ENCODE measurements around the gene ANAPC13. TPM values are rescaled to one million over a fixed set of nuclear protein-coding genes. Genes with fewer than 3 reads are reported as not detected.

The ANAPC13 gene
- total and polyA plus RNA-seq, 12 donors = 25.7 to 119 (median 81.2) TPM

- 4 to 13% methylated on average over 1 of the region's 1 CpG for WGBS, 2 donors
- intact Hi-C loops (cut with DNase I) = loop anchor here in 3 of 10 donors (2.0 to 5.0 kb wide), 3 partner anchors 38 to 63 kb away; no protein-coding TSS in a partner anchor
- Histone ChIP-seq H3K4me3 (no peak overlapping the region), H3K36me3 (no peaks in the 10 kb centered on the region), H3K27me3 (no peaks in the 10 kb centered on the region), H3K9me3 (peaks cover 0 to 12% (median 0%) of the 10 kb centered on the region in 11 donors), H3K27ac (peak overlapping the region in 2 of 10 donors; percentile 42 to 61), H3K4me1 (peaks cover 6 to 31% (median 26%) of the 10 kb centered on the region in 9 donors)
- DNase-seq (peak in 1 of 2 donors; percentile 75), ATAC-seq (peak; percentile 60 to 90 (median 82))
- TF ChIP-seq CTCF (IDR thresholded peaks at IDR 0.05) = no peak
Measured at GRCh38 chr3:134445636-134446035, 40.1 kb downstream of the ANAPC13 start.

- intact Hi-C loops (cut with DNase I) = loop anchor here in 2 of 10 donors (5.0 kb wide), 2 partner anchors 38 to 63 kb away; no protein-coding TSS in a partner anchor
- Histone ChIP-seq H3K27me3 (no peaks in the 10 kb centered on the region), H3K4me3 (no peak overlapping the region), H3K4me1 (peaks cover 6 to 31% (median 26%) of the 10 kb centered on the region in 9 donors), H3K27ac (peak overlapping the region in 2 of 10 donors; percentile 42 to 61), H3K9me3 (peaks cover 0 to 12% (median 0%) of the 10 kb centered on the region in 11 donors), H3K36me3 (no peaks in the 10 kb centered on the region)
- DNase-seq = no peak
- no peak for TF ChIP-seq CTCF (IDR thresholded peaks at IDR 0.05)
- 87 to 95% methylated on average over 1 of the region's 1 CpG for WGBS, 2 donors
- no peak for ATAC-seq
Measured at GRCh38 chr3:134445095-134445494, 40.7 kb downstream of the ANAPC13 start.

DNA sequence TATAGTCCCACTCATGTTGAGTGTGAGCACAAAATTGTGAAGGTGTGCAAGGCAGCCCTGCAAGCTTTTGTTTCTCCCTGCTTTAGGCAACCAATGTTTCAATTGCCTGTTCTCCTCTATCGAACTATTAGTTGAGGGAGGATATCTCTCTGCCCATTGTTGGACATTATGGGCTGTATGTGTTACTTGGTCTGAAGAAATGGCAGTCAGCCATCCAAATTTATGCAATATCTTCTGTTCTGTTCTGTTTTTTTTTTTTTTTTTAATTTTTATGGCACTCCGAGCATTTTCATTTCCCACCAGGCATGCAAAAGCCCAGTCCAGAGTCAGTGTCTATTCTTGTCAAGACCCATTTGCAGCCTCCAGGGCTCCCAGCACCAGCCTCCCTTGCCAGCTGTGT lies 44.0 kb downstream of the ANAPC13 start:
- DNase-seq (no peak), ATAC-seq (no peak)
- 87 to 94% methylated on average over 2 of the region's 2 CpGs for WGBS, 2 donors

DNA sequence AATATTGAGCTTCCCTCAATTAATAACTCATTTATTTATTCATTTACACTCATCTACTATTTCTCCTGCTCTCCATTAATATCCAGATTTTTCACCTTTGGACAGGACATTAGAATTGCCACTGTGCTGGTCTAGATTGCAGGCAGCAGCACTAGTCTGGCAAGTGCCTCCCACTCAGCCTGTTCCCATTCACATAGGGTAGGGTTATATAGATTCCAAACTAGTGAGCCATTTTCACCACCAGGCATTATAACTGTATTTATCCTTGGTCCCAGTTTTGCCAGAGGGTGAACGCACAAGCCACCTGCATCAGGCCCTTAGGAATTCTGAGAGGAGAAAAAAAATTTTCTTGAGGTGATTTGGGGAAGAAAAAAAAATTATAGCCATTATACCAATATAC lies 44.5 kb downstream of the ANAPC13 start:
- TF ChIP-seq CTCF (IDR thresholded peaks at IDR 0.05) = no peak
- DNase-seq (no peak), ATAC-seq (no peak)
- Histone ChIP-seq H3K27ac (no peak overlapping the region), H3K4me1 (peaks cover 0 to 16% (median 12%) of the 10 kb centered on the region in 9 donors), H3K9me3 (peaks cover 0 to 12% (median 0%) of the 10 kb centered on the region in 11 donors), H3K27me3 (no peaks in the 10 kb centered on the region), H3K36me3 (no peaks in the 10 kb centered on the region), H3K4me3 (no peak overlapping the region)
- 96% methylated on average over 1 of the region's 1 CpG for WGBS, 2 donors
- intact Hi-C loops (cut with DNase I) = no loop called here

More for the DNA sequence above, 44.0 kb downstream of the ANAPC13 start:
- Histone ChIP-seq H3K4me1 (peaks cover 2 to 21% (median 17%) of the 10 kb centered on the region in 9 donors), H3K27me3 (no peaks in the 10 kb centered on the region), H3K4me3 (no peak overlapping the region), H3K36me3 (no peaks in the 10 kb centered on the region), H3K27ac (no peak overlapping the region), H3K9me3 (peaks cover 0 to 12% (median 0%) of the 10 kb centered on the region in 11 donors)
- intact Hi-C loops (cut with DNase I) = no loop called here
- no peak for TF ChIP-seq CTCF (IDR thresholded peaks at IDR 0.05)

Measured in heart right ventricle (tissue), 16 donors.